Liver (tissue), 3 donors: ENCODE data around the gene SNRNP27.

ENCODE experiments used
- JUND ChIP-seq, 2 donors: IDR thresholded peaks; 2 replicates each; pipeline ENCODE4 v1.6.1; 2016; ENCODE audit warnings: antibody characterized with exemption in 2 of 2
- RAD21 ChIP-seq, 2 donors: IDR thresholded peaks; 2 replicates each; pipeline ENCODE4 v1.6.1; 2016; ENCODE audit warnings: antibody characterized with exemption in 2 of 2, mild to moderate bottlenecking in 2 of 2
- TF ChIP-seq, protein P1 (sequence below): IDR thresholded peaks from 2 replicates; pipeline ENCODE4 v1.6.1; 2016; ENCODE audit warnings: antibody characterized with exemption, mild to moderate bottlenecking
- TF ChIP-seq, protein P2 (sequence below): fragments of 150-350 bp; IDR thresholded peaks from 2 replicates; pipeline ENCODE4 v1.5.1; 2017; ENCODE audit warnings: improper control_type of control experiment, low read depth, low read length; ENCODE audit not compliant: missing input control
- TF ChIP-seq, protein P3 (sequence below): IDR thresholded peaks from 2 replicates; pipeline ENCODE4 v1.6.1; 2016; ENCODE audit warnings: antibody characterized with exemption
- donor health status: healthy.
- donor health status: healthy.

DNA sequence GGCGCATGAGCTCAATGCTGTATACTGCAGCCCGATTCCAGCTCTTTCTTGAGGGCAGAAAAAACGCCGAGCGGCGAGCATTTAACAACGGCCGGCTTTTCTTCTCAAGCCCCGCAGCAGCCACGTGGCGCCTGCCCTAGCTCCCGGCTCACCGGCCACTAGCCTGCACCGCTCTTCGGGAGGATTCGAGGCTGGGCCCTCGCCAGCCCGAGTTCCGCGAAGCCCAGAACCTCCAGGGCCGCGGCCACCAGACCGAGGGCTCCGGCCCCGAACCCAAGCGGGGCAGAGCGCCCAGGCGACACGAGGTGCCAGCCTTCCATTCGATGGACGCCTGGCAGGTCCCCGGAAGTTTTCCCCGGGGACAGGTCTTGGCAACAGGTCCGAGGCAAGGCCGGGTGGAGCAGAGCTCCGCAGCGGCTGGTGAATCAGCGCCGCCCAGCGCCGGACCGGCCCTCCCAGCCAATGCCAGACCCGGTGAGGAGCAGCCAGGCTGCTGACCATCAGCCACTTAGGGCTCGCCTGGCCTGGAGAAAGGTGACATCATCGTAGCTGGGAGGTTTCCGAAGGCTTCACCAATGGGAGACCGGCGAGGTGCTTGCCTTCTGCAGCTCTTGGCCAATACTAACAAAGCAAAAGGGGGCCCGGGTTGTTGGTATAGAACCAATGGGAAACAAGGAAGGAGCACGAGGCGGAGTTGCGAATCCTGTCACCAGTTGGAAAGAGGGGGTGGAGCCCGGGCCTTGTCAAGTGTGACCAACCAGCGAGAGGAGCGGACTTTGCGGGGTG is 20.6 kb downstream of the SNRNP27 start:
- TF ChIP-seq RAD21 (IDR thresholded peaks at IDR 0.05) (peak; percentile 57 to 65), JUND (IDR thresholded peaks at IDR 0.05) (peak; percentile 98)
- TF ChIP-seq, protein P1, sequence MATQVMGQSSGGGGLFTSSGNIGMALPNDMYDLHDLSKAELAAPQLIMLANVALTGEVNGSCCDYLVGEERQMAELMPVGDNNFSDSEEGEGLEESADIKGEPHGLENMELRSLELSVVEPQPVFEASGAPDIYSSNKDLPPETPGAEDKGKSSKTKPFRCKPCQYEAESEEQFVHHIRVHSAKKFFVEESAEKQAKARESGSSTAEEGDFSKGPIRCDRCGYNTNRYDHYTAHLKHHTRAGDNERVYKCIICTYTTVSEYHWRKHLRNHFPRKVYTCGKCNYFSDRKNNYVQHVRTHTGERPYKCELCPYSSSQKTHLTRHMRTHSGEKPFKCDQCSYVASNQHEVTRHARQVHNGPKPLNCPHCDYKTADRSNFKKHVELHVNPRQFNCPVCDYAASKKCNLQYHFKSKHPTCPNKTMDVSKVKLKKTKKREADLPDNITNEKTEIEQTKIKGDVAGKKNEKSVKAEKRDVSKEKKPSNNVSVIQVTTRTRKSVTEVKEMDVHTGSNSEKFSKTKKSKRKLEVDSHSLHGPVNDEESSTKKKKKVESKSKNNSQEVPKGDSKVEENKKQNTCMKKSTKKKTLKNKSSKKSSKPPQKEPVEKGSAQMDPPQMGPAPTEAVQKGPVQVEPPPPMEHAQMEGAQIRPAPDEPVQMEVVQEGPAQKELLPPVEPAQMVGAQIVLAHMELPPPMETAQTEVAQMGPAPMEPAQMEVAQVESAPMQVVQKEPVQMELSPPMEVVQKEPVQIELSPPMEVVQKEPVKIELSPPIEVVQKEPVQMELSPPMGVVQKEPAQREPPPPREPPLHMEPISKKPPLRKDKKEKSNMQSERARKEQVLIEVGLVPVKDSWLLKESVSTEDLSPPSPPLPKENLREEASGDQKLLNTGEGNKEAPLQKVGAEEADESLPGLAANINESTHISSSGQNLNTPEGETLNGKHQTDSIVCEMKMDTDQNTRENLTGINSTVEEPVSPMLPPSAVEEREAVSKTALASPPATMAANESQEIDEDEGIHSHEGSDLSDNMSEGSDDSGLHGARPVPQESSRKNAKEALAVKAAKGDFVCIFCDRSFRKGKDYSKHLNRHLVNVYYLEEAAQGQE: peak; percentile 91
- TF ChIP-seq, protein P2, sequence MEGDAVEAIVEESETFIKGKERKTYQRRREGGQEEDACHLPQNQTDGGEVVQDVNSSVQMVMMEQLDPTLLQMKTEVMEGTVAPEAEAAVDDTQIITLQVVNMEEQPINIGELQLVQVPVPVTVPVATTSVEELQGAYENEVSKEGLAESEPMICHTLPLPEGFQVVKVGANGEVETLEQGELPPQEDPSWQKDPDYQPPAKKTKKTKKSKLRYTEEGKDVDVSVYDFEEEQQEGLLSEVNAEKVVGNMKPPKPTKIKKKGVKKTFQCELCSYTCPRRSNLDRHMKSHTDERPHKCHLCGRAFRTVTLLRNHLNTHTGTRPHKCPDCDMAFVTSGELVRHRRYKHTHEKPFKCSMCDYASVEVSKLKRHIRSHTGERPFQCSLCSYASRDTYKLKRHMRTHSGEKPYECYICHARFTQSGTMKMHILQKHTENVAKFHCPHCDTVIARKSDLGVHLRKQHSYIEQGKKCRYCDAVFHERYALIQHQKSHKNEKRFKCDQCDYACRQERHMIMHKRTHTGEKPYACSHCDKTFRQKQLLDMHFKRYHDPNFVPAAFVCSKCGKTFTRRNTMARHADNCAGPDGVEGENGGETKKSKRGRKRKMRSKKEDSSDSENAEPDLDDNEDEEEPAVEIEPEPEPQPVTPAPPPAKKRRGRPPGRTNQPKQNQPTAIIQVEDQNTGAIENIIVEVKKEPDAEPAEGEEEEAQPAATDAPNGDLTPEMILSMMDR: no peak
- TF ChIP-seq, protein P3, sequence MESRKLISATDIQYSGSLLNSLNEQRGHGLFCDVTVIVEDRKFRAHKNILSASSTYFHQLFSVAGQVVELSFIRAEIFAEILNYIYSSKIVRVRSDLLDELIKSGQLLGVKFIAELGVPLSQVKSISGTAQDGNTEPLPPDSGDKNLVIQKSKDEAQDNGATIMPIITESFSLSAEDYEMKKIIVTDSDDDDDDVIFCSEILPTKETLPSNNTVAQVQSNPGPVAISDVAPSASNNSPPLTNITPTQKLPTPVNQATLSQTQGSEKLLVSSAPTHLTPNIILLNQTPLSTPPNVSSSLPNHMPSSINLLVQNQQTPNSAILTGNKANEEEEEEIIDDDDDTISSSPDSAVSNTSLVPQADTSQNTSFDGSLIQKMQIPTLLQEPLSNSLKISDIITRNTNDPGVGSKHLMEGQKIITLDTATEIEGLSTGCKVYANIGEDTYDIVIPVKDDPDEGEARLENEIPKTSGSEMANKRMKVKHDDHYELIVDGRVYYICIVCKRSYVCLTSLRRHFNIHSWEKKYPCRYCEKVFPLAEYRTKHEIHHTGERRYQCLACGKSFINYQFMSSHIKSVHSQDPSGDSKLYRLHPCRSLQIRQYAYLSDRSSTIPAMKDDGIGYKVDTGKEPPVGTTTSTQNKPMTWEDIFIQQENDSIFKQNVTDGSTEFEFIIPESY: peak; percentile 25
